GM12872 (cell line): ENCODE data around the gene AAR2.

Source experiments
- TF ChIP-seq, protein P1 (sequence below): IDR thresholded peaks from 3 replicates; pipeline ENCODE4 v1.5.1; 2011; ENCODE audit warnings: low read depth, mild to moderate bottlenecking, low read length, moderate library complexity; ENCODE audit not compliant: insufficient read depth

Gene AAR2

GRCh38 chr20:36235892-36236785 lies at the start of gene AAR2:
TSS of gene AAR2 (plus strand) at chr20:36236478. CDS start at chr20:36239869, 3,391 bp downstream.
- TF ChIP-seq, protein P1, sequence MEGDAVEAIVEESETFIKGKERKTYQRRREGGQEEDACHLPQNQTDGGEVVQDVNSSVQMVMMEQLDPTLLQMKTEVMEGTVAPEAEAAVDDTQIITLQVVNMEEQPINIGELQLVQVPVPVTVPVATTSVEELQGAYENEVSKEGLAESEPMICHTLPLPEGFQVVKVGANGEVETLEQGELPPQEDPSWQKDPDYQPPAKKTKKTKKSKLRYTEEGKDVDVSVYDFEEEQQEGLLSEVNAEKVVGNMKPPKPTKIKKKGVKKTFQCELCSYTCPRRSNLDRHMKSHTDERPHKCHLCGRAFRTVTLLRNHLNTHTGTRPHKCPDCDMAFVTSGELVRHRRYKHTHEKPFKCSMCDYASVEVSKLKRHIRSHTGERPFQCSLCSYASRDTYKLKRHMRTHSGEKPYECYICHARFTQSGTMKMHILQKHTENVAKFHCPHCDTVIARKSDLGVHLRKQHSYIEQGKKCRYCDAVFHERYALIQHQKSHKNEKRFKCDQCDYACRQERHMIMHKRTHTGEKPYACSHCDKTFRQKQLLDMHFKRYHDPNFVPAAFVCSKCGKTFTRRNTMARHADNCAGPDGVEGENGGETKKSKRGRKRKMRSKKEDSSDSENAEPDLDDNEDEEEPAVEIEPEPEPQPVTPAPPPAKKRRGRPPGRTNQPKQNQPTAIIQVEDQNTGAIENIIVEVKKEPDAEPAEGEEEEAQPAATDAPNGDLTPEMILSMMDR = no peak

GRCh38 chr20:36193977-36194712 lies 42.1 kb upstream of the AAR2 start:
- TF ChIP-seq, protein P1 = no peak

DNA sequence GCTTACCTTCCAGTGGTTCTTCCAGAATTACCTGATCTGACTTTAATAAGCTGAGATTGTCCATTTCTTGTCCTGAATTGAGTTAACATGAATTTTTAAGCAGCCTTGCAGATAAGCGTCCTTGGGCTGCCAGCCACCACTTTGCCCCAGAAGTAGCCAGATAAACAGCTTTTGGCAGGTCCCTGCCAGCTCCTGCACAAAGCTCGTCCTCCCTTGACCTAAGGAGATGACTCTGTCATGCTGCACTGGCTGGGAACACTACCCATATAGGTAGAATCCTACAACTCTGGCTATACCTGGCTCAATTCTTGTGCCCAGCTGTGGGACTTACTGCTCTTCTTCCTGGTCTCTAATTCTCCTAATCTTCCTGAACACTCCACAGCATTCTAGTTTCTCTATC lies 39.6 kb upstream of the AAR2 start:
- TF ChIP-seq, protein P1 = no peak

GRCh38 chr20:36197271-36197670 lies 39.0 kb upstream of the AAR2 start:
- TF ChIP-seq, protein P1 = no peak

- TF ChIP-seq, protein P1 = peak; percentile 98
Observed at GRCh38 chr20:36199345-36200257, 36.7 kb upstream of the AAR2 start.

- TF ChIP-seq, protein P1 = no peak
Observed at GRCh38 chr20:36200451-36200850, 35.8 kb upstream of the AAR2 start.
